Fibroblast of peridontal ligament (primary cell): Measurements from ENCODE around the gene GRK1.

Source experiments
- DNase-seq: peaks from one replicate; pipeline ENCODE4 v3.0.0-alpha.2; 2010; ENCODE audit errors: extremely low read depth

The GRK1 gene

DNA sequence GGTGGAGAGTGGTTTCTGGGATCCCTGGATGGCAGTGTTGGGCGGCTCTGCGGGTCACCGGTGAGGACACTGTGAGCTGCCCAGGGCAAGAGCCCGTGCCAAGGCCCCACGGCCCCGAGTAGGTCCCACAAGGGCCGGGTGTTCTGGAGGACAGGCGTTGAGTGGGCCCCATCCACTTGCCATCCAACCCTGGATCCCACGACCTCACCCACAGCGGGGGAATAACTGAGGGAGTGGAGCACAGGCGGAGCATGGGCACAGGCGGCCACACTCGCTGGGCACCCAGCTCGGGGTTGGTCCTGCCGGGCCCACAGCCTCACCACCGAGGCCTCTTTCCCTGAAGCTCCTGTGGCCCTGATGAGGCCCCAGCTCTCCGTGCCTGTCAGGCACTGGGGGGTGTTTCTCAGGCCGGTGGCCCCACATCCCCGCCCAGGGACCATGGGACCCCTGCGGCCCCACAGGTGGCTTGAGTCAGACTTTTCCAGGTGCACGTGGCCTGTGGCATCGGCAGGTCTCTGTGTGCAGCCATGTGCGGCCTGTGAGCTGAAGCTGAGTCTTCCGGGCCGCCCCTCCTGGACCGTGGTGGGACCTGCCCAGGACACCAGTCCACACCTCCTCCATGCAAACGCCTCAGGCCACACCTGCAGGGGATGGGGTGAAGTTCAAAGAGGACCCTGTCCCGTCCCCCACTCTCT lies 108.6 kb downstream of the GRK1 start:
- no peak for DNase-seq

DNA sequence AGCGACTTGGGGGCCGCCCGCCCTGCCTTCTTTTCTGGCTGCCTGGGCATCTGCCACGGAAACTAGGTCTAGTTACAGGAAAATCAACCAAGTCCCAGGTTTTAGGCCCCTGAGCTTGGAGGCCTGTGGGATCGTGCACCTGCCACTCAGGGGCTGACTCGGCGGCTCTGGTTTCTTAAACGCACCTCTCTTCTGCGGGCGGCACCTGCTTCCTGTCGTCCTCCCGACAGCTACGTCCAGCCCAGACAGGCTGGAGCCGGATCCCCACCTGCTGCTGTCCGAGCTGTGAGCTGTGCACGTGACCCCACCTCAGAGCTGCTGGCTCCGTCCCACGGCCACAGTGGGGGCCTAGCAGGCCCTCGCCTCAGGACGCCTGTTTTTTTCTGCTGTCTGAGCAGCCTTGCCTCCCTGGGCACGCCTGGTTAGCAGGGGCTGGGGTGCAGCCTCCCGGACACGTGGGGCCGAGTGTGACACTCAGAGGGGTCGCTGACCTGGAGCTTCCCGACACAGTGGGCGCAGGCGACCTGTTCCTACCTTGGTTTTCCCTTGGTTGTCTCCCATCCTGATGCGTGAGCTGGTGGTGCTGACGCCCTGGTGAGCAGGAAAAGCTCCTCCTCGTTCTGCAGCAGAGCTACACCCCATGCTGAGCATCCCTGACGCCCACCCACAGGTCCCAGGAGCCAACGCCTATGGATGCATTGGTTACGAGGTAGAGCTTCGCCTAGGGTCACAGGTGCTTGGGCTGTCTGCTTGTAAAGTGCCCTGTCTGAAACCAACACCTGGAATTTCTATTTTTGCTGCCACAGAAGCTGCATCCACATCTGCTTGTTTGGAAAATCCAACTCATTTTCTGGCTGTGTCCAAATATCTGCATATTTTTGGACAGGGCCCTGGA lies 109.5 kb downstream of the GRK1 start:
- DNase-seq, result no peak

DNA sequence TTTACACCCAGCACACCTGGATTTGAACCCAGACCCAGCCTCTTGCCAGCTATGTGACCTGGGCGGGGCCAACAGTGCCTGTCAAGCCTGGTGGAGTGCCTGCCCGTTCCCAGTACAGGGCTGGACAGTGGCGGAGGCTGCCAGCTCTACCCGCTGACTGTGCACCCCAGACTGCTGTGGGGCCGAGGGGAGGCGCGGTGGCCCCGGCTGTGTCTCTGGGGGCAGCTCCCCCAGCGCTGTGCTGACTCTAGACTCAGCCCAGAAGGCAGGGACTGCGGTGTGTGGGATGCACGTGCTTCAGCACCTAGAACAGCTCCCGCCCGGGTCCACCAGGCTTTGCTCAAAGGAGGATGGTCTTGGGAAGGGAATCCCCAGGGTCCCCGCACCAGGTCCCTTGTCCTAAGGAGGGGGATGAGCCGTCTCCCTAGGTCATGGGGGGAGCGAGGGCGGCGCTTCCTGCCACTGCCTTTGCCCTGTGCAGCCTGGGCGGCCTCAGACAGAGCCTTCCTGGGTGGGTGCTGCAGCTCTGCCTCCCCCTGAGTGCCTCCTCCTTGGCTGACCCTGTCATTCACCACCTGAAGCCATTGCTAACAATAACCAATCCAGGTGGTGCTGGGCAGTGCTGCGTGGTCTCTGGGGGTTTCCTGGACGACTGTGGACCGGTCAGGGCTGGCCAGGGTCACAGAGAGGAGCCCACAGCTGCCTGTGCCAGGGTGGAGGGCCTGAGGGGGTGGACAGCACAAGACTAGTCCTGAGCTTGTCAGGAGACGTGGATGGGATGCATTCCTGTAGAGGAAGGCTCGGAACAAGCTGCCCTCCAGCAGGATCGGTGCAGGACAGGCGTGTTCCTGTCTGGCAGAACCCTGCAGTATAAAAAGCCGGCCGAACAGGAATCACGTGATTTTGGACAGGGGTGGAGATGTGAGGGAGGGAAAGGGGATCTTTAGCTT lies 110.6 kb downstream of the GRK1 start:
- no peak for DNase-seq

DNA sequence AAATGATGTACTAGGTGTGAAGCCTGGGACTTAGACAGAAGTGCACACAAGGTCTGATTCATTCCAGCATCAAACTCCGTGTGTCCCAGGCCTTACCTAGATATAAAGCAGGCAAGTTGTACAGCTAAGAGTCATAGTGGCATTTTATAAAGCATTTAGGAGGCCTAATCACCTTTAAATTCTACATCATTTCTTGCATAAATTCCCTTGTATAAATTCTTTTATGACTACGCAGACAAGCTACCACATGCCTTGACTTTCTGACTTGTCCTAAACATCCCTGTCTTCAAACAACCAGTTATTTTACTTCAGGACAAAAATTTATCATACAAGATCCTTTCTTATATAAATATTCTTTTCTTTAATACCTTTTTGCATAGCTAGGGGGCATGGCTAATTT lies 114.6 kb downstream of the GRK1 start:
- no peak for DNase-seq

DNA sequence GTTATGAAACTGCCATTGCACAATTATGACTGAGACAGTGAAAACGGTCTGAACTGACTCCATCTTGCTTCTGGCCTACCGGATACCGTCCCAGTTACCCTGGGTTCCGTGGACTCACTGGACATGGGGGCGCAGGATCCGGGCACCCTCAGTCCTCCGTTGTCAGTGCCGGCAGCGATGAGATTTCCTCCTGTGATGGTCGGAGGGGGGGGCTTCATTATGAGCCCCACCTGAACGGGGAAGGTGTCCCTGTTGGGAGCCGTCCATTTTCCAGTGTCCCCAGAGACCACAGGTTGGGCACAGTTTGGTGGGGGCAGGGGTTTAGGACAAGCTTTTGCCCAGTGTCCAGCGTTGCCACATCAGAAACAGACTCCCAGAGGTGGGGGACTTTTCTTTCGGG lies 115.5 kb downstream of the GRK1 start:
- no peak for DNase-seq

DNA sequence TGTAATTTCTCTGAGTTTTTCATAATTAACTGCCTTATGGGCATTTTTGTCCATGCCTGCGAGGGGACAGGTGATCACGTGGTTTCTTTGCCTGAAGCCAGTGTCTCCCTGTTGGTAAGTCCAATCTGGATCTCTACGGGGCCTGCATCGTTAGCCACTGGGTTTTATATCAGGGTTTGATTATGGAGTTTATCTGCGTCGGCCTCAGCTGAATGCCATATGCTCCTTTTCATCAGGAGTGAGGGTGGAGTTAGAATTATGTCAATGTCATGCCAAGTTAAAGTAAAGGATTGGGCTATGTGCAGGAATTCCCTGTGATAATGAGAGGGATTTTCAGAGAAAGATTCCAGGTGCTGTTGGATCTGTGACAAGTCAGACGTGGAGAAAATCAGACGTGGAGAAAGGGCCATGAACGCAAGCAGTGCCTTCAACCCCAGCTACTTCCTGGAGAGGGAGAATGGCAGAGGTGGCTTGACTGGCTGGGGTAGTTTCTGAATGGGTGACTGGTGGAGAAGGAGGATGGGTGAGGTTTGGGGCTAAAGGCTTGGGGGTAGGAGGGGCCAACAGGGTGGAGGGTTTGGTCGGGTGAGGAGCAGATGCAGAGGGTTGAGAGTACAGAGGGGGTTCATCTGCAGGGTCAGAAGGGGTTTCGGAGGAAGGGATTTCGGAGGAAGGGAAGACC lies 116.3 kb downstream of the GRK1 start:
- no peak for DNase-seq

DNA sequence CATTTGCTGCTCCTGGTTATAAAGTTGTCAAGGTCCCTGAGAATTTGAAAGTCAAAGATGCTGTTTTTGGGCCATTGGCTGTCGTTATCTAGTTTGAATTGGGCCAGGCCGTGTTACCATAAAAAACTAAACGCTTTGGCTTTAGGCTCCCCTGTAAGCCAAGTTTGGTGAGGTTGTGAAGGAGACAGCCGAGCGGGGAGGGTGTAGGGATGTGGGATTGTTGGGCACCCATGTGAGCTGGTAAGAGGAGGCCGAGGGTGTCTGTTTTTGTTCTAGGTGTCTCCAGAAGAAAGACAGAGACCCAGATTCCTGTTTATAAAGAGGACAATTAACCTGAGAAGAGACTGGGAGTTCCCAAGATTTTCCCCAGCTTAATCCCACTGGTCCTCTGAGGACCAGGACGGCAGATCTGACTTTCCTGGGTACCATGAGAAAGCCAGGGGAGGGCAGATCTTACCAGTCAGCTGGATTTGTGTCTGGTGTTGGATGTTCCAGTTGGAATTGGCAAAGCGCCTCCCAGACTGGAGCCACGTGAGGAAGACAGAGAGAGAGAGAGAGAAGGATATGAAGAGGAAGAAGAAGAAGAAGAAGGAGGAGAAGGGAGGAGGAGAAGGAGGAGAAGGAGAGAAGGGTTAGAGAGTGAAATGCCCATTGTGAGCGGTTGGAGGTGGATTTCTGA lies 117.1 kb downstream of the GRK1 start:
- DNase-seq, result no peak

DNA sequence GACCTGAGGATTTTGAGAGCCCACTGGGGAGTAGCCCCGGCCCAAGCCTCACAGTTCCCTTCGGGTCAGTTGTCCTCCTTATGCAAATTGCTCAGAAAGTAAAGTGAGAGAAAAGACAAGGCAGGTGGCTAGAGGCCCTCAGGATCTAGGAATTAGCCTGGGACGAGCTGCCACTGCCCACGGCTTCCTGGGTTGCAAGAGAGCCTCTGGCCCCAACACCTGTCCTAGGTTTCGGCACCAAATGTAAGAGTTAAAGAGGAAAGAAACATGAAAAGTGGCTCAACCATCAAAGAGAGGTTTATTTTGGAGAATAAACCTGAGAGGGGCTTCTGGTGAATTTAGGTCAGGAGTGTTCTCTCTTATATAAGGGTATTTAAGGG lies 117.6 kb downstream of the GRK1 start:
- DNase-seq, result no peak

DNA sequence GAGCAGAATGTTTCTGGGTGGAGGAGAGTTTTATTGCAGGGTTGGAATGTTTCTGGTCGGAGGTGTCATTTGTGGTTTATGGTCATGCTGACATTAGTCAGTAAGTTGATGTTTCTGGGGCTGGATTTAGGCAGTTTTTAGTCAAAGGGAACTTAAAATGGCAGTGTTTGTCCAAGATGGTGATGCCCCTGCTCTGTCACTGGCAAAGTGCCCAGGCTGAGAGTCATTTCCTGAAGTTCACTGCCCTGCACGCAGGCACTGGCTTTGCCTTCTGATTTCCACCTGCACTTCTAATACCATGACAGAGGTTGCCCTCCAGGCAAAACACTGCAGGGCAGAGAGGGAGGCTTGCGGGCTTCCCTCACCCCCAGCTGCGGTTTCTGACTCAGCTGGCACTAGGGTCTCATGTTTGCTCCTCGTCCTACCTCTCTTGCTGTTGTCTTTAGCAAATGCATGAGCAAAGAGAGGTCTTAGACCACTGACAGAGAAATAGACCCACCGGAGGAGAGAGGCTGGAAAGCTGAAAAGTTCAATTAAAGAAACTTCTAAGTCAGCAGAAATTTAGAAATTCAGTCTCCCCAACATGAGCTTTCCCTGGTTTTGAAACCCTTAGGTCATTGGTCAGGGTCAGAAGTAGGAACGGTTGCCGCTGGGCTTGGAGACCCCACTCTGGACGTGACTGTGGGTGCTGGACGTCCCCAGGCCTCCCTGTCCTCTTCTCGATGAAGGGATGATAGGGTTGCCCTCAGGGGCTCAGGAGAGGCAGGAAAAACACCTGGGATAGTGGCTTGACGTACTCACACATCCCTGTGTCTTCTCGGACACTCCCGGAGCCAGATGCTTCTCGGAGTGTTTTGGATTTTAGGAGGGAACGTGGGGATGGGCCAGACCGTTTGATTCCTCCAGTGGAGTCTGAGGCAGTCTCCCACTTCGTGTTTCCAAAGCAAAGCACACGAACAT lies 118.3 kb downstream of the GRK1 start:
- peak; percentile 55 for DNase-seq

DNA sequence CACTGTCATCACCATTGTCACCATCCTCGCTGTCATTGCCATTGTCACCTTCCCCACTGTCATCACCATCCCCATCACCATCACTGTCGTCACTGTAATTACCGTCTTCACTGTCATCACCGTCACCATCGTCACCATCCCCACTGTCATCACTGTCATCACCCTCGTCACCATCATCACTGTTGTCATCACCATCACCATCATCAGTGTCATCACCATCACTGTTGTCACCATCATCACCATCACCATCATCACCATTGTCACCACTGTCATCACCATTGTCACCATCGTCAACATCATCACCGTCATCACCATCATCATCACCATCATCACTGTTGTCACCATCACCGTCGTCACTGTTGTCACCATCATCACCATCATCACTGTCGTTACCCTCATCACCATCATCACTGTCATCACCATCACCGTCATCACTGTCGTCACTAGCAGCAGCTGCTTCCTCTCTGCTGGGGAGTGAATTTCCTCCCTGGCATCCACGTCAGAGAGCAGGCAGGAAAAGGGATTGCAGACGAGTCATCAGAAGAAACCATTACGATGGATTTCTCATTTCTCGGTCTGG lies 119.3 kb downstream of the GRK1 start:
- peak; percentile 33 for DNase-seq
